NCI-H2227 (cell line): ENCODE results near the gene RIC1.
A peak's percentile ranks its signal among the peaks of the same experiment; 100 is the strongest.
"Not testable (repeated sequence)": the region's sequence is repeated elsewhere in the genome, so short reads cannot be mapped to it uniquely, and the experiment has no call there.

ENCODE experiments used
- DNase-seq: peaks from one replicate; lab custom pipeline; 2025; ENCODE audit not compliant: unreplicated experiment; lab: John Stamatoyannopoulos, UW

Gene RIC1

GRCh38 chr9:5784526-5785315 lies 155.8 kb downstream of the RIC1 start:
- DNase-seq = no peak

GRCh38 chr9:5786370-5787127 lies 157.6 kb downstream of the RIC1 start:
- no peak for DNase-seq

GRCh38 chr9:5787220-5787619 lies 158.3 kb downstream of the RIC1 start:
- no peak for DNase-seq

- DNase-seq = no peak
These were observed 158.9 kb downstream of the RIC1 start for GRCh38 chr9:5787759-5788302.

- no peak for DNase-seq
These were observed 160.6 kb downstream of the RIC1 start for GRCh38 chr9:5789489-5789888.

- no peak for DNase-seq
These were observed 162.0 kb downstream of the RIC1 start for GRCh38 chr9:5790923-5791322.

- no peak for DNase-seq
These were observed 163.0 kb downstream of the RIC1 start for GRCh38 chr9:5791870-5792269.

- DNase-seq = no peak
These were observed 164.9 kb downstream of the RIC1 start for GRCh38 chr9:5793812-5794211.

- no peak for DNase-seq
These were observed 167.4 kb downstream of the RIC1 start for GRCh38 chr9:5796298-5796697.

GRCh38 chr9:5798581-5798980 lies 169.7 kb downstream of the RIC1 start:
- no peak for DNase-seq

GRCh38 chr9:5799314-5799713 lies 170.4 kb downstream of the RIC1 start:
- peak; percentile 3 for DNase-seq

- DNase-seq = not testable (repeated sequence)
These were observed 171.5 kb downstream of the RIC1 start for GRCh38 chr9:5800378-5800777.

- no peak for DNase-seq
These were observed 172.2 kb downstream of the RIC1 start for GRCh38 chr9:5800969-5801738.

- no peak for DNase-seq
These were observed 172.8 kb downstream of the RIC1 start for GRCh38 chr9:5801739-5802113.

- DNase-seq = no peak
These were observed 176.6 kb downstream of the RIC1 start for GRCh38 chr9:5805478-5805877.

- DNase-seq = no peak
These were observed 182.8 kb downstream of the RIC1 start for GRCh38 chr9:5811751-5812150.

- no peak for DNase-seq
These were observed 184.9 kb downstream of the RIC1 start for GRCh38 chr9:5813824-5814223.

- no peak for DNase-seq
These were observed 186.6 kb downstream of the RIC1 start for GRCh38 chr9:5815461-5815860.

- DNase-seq = no peak
These were observed 189.0 kb downstream of the RIC1 start for GRCh38 chr9:5817862-5818261.

- no peak for DNase-seq
These were observed 189.7 kb downstream of the RIC1 start for GRCh38 chr9:5818424-5819142.

- DNase-seq = no peak
These were observed 190.3 kb downstream of the RIC1 start for GRCh38 chr9:5819174-5819573.
